ENCODE measurements around the gene VSIG2. TPM values are rescaled to one million over a fixed set of nuclear protein-coding genes. Genes with fewer than 3 reads are reported as not detected.

VSIG2 gene
- total RNA-seq, 4 donors from 2014 or later = not detected

DNA sequence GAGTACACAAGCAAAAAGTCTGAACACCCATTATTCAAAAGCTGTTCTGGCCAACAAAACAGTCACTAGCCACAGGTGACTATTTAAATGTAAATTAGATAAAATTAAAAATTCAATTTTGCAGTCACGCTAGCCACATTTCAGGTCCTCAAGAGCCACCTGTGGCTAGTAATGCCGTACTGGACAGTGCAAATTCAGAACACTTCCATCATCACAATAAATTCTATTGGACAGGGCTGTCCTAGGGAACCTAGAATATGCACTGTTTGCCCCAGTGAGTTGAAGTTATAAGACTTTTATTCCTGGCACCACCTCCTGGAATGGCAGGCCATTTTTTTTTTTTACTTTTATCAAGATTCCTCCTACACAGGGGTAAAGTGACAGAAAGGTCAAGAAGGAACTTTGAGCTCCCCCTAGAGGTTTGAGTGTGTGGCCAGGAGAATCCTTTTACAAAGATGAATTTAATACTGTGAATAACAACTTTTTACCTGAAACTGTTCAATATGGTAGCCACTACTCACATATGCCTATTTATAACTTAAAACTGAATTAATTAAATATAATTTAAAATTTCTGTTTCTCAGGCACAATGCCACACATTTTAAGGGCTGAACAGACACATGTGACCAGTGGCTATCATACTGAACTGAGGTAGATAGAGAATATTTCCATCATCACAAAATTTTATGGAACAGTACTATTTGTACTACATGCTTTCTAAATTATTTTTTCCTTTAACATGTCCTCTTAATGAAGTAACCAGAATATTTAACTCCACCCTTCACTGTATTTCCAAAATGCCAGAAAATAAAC, 41.6 kb upstream of the VSIG2 start:
- TF ChIP-seq, protein P1, sequence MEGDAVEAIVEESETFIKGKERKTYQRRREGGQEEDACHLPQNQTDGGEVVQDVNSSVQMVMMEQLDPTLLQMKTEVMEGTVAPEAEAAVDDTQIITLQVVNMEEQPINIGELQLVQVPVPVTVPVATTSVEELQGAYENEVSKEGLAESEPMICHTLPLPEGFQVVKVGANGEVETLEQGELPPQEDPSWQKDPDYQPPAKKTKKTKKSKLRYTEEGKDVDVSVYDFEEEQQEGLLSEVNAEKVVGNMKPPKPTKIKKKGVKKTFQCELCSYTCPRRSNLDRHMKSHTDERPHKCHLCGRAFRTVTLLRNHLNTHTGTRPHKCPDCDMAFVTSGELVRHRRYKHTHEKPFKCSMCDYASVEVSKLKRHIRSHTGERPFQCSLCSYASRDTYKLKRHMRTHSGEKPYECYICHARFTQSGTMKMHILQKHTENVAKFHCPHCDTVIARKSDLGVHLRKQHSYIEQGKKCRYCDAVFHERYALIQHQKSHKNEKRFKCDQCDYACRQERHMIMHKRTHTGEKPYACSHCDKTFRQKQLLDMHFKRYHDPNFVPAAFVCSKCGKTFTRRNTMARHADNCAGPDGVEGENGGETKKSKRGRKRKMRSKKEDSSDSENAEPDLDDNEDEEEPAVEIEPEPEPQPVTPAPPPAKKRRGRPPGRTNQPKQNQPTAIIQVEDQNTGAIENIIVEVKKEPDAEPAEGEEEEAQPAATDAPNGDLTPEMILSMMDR (IDR thresholded peaks at IDR 0.05; ENCODE audit: low read depth) = no peak

DNA sequence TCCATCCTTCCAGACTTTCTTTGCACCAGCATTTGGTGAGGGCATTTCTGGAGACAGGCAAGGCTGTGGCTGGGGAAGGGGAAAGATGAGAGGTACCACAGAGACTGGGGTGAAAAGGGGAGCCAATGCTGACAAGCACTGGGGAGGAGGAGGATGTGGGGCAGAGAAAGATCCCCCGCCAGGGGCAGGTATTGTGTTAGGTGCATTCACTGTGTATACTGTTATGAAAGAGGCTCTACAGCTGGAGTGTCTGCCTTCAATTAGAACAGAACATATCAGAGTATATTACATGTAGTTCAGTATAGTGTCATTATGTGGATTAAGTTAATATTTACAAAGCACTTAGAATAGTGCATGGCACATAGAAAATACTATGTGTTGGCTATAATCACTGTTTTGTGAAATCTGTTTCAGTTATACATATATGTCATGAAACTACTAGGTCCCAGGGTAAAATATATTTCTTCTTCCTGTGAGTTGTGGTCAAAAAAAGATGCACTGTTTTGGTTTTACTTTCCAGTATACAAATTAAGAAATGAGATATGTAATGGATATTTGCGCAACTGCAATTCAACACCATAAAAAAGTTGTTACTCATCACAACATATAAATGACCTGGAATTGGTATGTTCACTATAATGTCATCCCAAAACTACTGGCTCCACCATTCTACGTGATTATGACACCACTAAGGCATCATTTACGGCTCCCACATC, 39.7 kb upstream of the VSIG2 start:
- TF ChIP-seq, protein P1 (IDR thresholded peaks at IDR 0.05; ENCODE audit: low read depth) = no peak

DNA sequence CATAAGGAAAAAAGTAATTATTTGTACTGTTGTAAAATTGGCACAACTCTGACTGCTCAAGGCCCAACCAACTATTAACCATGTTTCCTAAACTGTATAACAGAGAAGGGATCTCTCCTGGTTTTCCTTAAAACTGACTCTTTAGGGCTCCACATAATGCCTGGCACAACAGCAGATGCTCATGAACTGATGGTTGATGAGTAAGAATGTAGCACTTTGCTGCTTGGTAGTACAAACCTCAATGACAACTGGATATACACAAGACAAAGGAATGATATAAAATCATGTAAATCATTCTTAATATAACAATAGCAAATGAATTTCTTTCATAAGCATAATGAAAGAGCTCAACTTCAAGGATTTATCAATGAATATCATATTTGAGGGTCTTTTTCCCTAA, 36.5 kb upstream of the VSIG2 start:
- TF ChIP-seq, protein P1 (IDR thresholded peaks at IDR 0.05; ENCODE audit: low read depth) = no peak

DNA sequence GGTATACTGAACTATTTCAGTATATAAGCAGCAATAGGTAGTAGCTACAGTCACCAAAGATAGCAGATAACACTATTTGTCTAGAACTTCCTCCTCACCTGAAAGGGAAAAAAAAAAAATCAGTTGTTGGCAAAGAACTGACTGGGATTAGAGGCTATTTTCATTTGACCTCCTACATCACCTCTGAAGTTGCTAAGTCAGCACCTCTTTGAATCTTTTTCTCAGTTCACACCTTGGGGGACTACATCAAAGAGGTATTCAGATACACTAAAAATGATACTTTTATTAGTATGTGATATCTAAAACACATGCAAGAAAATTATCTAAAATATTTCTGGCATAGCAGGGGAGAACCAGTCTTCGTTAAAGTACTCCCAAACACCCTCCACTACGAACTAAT, 32.0 kb upstream of the VSIG2 start:
- TF ChIP-seq, protein P1 (IDR thresholded peaks at IDR 0.05; ENCODE audit: low read depth) = no peak

DNA sequence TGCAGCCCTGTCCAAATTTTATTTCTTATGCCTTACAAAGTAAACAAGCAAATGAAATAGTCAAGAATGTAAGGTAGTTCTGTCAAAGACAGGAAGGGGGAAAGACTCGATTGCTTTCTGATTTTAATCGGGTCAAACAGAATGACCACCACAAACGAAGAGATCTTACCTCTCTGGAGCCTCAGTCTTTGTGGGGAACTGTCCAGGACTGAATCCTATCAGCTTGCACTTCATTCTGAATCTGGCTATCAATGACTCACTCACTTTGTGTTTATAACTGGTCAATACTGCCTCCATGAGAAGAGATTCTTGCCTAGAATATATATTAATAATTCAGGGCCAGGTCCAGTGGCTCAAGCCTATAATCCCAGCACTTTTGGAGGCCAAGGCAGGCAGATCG, 30.9 kb upstream of the VSIG2 start:
- TF ChIP-seq, protein P1 (IDR thresholded peaks at IDR 0.05; ENCODE audit: low read depth) = no peak

DNA sequence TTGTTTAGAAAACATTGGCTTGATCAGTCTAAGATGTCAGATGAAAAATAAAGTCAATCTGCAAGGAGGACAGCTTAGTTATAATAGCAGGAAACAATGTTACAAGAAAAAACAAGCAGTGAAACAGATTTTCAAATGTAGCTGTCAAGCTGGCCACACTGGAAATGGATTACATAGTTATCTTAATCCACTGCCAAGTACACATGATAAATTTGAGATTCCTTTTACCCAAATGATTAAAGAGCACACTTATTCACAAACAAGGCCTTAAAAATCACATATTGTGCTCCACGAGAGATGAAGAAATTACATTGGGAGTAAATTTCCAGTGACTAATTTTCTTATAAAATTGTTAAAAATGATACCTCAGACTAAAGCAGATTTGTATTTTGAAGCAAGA, 27.5 kb upstream of the VSIG2 start:
- TF ChIP-seq, protein P1 (IDR thresholded peaks at IDR 0.05; ENCODE audit: low read depth) = no peak

DNA sequence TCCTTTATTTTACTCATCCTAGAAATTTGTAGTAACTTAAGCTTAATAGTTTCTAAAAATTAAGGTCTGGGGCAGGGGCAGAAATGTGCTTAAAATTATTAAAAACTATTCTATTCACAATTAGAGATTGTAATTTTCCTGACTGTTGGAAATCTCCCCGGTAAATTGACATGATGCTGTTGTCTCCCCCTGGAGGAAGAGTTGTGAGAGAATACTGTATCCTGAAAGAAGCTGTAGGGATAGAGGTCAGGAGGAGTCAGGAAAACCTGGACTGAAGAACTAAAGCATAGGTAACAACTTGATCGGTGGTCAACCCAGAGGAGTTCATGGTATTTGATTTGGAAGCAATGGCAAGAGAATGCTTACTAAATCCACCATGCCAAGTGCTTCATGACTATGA, 26.2 kb upstream of the VSIG2 start:
- TF ChIP-seq, protein P1 (IDR thresholded peaks at IDR 0.05; ENCODE audit: low read depth) = no peak

All from subcutaneous adipose tissue (tissue), 4 donors.